GM12878 (cell line): ENCODE results near the gene DZANK1. TPM values are rescaled to one million over a fixed set of nuclear protein-coding genes. Genes with fewer than 3 reads are reported as not detected.

Experiments used
- CREB1 ChIP-seq: IDR thresholded peaks from 2 replicates; pipeline ENCODE4 v1.6.1; 2012; ENCODE audit warnings: low read depth, mild to moderate bottlenecking, inconsistent platforms
- EED ChIP-seq: sonication (generic); IDR thresholded peaks from 2 replicates; pipeline ENCODE4 v1.6.1; 2016; ENCODE audit warnings: antibody characterized with exemption, low read depth
- ELK1 ChIP-seq: IDR thresholded peaks from 2 replicates; pipeline ENCODE4 v1.6.1; 2012; ENCODE audit warnings: low read depth, low read length, improper control_type of control experiment
- EZH2 ChIP-seq: IDR thresholded peaks from 2 replicates; pipeline ENCODE4 v1.6.1; 2012; ENCODE audit warnings: low read depth, mild to moderate bottlenecking, control low read depth, inconsistent platforms, low read length, borderline replicate concordance; ENCODE audit not compliant: control insufficient read depth
- HDAC6 ChIP-seq: fragments of 200-600 bp; sonication (generic); IDR thresholded peaks from one replicate; pipeline ENCODE4 v1.8.0; 2017; ENCODE audit warnings: antibody characterized with exemption; ENCODE audit not compliant: unreplicated experiment
- KDM1A ChIP-seq: fragments of 200-600 bp; sonication (generic); IDR thresholded peaks from 2 replicates; pipeline ENCODE4 v1.6.1; 2016; ENCODE audit warnings: borderline replicate concordance
- MTA3 ChIP-seq: IDR thresholded peaks from 2 replicates; pipeline ENCODE4 v1.6.1; 2012; ENCODE audit warnings: low read length, inconsistent platforms, borderline replicate concordance
- PAX5 ChIP-seq: IDR thresholded peaks from 2 replicates; pipeline ENCODE4 v1.6.1; 2011; ENCODE audit warnings: low read depth, low read length, borderline replicate concordance
- POLR2A ChIP-seq: IDR thresholded peaks from 2 replicates; pipeline ENCODE4 v1.6.1; 2011; ENCODE audit warnings: low read depth, mild to moderate bottlenecking, low read length
- POLR2AphosphoS5 ChIP-seq: IDR thresholded peaks from 2 replicates; pipeline ENCODE4 v1.6.1; 2011; ENCODE audit warnings: mild to moderate bottlenecking, low read length, inconsistent platforms
- POU2F2 ChIP-seq: IDR thresholded peaks from 3 replicates; pipeline ENCODE4 v1.6.1; 2011; ENCODE audit warnings: low read depth, mild to moderate bottlenecking, low read length, borderline replicate concordance
- RAD51 ChIP-seq: fragments of 450-650 bp; IDR thresholded peaks from 2 replicates; pipeline ENCODE4 v1.6.1; 2016; ENCODE audit warnings: moderate library complexity, mild to moderate bottlenecking, inconsistent platforms
- RCOR1 ChIP-seq: conservative IDR thresholded peaks from 2 replicates; pipeline ENCODE4 v1.6.1; 2012; ENCODE audit warnings: low read depth, low read length, improper control_type of control experiment
- SP1 ChIP-seq: IDR thresholded peaks from one replicate; pipeline ENCODE4 v1.6.1; 2011; ENCODE audit warnings: low read depth, low read length
- SREBF1 ChIP-seq: IDR thresholded peaks from 2 replicates; pipeline ENCODE4 v1.6.1; 2012; ENCODE audit warnings: mild to moderate bottlenecking, low read length
- TAF1 ChIP-seq: IDR thresholded peaks from 2 replicates; pipeline ENCODE4 v1.6.1; 2011; ENCODE audit warnings: mild to moderate bottlenecking, low read depth, low read length, borderline replicate concordance
- YBX1 ChIP-seq: fragments of 450-650 bp; IDR thresholded peaks from 2 replicates; pipeline ENCODE4 v1.6.1; 2016; ENCODE audit warnings: antibody characterized with exemption
- ZNF687 ChIP-seq: fragments of 450-650 bp; IDR thresholded peaks from 2 replicates; pipeline ENCODE4 v1.6.1; 2017; ENCODE audit warnings: mild to moderate bottlenecking, moderate library complexity
- polyA plus RNA-seq, 11 experiments: library from polyadenylated mRNA; depleted of rRNA in 4 of 11; unstranded in 6 of 11; stranded (reverse) in 5 of 11; fragments of >200 nt; fragmentation: Nextera tagmentation in 4 of 11; fragmentation: Illumina TruSeq in 1 of 11; extraction: Ambion mirVana in 4 of 11; extraction: Trizol in 1 of 11; gene quantifications; 1 replicate in 1 of 11; 2 replicates in 10 of 11; pipeline versions ENCODE4 v1.2.1 to v1.2.3, GENCODE V29; 2011 to 2016; ENCODE audit warnings: inconsistent platforms in 2 of 11, missing spikeins in 2 of 11, low read depth in 1 of 11
- total RNA-seq, 4 experiments: library from RNA; depleted of rRNA in 3 of 4; stranded (reverse); fragments of >200 nt in 3 of 4; fragmentation: Illumina TruSeq in 1 of 4; extraction: Trizol in 1 of 4; gene quantifications; 2 replicates each; pipeline versions ENCODE4 v1.2.1 to v1.2.3, GENCODE V29; 2013 to 2021
- TF ChIP-seq, protein P1 (sequence below): fragments of 150-350 bp; IDR thresholded peaks from 2 replicates; pipeline ENCODE4 v1.6.1; 2016; ENCODE audit warnings: low read depth, low read length
- TF ChIP-seq, protein P2 (sequence below): IDR thresholded peaks from 2 replicates; pipeline ENCODE4 v1.6.1; 2012; ENCODE audit warnings: low read depth, low read length, improper control_type of control experiment

Gene DZANK1
- total and polyA plus RNA-seq, 10 of the 15 experiments (the other 5 are each of a cell fraction or from before 2014, with no cell fraction given) = 3.6 to 12.6 (median 6.5) TPM

GRCh38 chr20:18507218-18508191 lies 40.7 kb upstream of the DZANK1 start, which contains the start of gene SEC23B (continued):
- TF ChIP-seq HDAC6 (peak; percentile 65), SP1 (peak; percentile 73), YBX1 (no peak), RCOR1 (no peak), EZH2 (no peak), CREB1 (peak; percentile 91), MTA3 (no peak), TAF1 (peak; percentile 72), EED (peak; percentile 55; the same call in 1 of the 2 replicates), ZNF687 (peak; percentile 32; the same call in 1 of the 2 replicates), POU2F2 (peak; percentile 96), PAX5 (peak; percentile 40; the same call in 1 of the 2 replicates), POLR2A (peak; percentile 91), RAD51 (no peak), POLR2AphosphoS5 (peak; percentile 93), ELK1 (no peak; the same call in 1 of the 2 replicates), SREBF1 (no peak), KDM1A (no peak)
- TF ChIP-seq, protein P1, sequence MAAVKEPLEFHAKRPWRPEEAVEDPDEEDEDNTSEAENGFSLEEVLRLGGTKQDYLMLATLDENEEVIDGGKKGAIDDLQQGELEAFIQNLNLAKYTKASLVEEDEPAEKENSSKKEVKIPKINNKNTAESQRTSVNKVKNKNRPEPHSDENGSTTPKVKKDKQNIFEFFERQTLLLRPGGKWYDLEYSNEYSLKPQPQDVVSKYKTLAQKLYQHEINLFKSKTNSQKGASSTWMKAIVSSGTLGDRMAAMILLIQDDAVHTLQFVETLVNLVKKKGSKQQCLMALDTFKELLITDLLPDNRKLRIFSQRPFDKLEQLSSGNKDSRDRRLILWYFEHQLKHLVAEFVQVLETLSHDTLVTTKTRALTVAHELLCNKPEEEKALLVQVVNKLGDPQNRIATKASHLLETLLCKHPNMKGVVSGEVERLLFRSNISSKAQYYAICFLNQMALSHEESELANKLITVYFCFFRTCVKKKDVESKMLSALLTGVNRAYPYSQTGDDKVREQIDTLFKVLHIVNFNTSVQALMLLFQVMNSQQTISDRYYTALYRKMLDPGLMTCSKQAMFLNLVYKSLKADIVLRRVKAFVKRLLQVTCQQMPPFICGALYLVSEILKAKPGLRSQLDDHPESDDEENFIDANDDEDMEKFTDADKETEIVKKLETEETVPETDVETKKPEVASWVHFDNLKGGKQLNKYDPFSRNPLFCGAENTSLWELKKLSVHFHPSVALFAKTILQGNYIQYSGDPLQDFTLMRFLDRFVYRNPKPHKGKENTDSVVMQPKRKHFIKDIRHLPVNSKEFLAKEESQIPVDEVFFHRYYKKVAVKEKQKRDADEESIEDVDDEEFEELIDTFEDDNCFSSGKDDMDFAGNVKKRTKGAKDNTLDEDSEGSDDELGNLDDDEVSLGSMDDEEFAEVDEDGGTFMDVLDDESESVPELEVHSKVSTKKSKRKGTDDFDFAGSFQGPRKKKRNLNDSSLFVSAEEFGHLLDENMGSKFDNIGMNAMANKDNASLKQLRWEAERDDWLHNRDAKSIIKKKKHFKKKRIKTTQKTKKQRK = no peak
- TF ChIP-seq, protein P2, sequence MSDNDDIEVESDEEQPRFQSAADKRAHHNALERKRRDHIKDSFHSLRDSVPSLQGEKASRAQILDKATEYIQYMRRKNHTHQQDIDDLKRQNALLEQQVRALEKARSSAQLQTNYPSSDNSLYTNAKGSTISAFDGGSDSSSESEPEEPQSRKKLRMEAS = peak; percentile 75; the same call in 1 of the 2 replicates
